ENCODE measurements around the gene THBS4.

The THBS4 gene

GRCh38 chr5:80042330-80042729 lies 7.2 kb downstream of the THBS4 start:
- no peak overlapping the region for H3K4me3 ChIP-seq (ENCODE audit: low read depth, low read length)
- no peak for DNase-seq (ENCODE audit: low read depth)
- no peak for TF ChIP-seq CTCF (IDR thresholded peaks at IDR 0.05; ENCODE audit: insufficient read depth, low read depth, low read length, missing control alignments)

- H3K4me3 ChIP-seq (ENCODE audit: low read depth, low read length) = no peak overlapping the region
- DNase-seq (ENCODE audit: low read depth) = no peak
- TF ChIP-seq CTCF (IDR thresholded peaks at IDR 0.05; ENCODE audit: insufficient read depth, low read depth, low read length, missing control alignments) = no peak
Observed at GRCh38 chr5:80043187-80043586, 8.0 kb downstream of the THBS4 start.

- no peak overlapping the region for H3K4me3 ChIP-seq (ENCODE audit: low read depth, low read length)
- no peak for TF ChIP-seq CTCF (IDR thresholded peaks at IDR 0.05; ENCODE audit: insufficient read depth, low read depth, low read length, missing control alignments)
- DNase-seq (ENCODE audit: low read depth) = no peak
Observed at GRCh38 chr5:80048084-80048780, 13.1 kb downstream of the THBS4 start.

GRCh38 chr5:80052464-80052863 lies 17.3 kb downstream of the THBS4 start:
- H3K4me3 ChIP-seq (ENCODE audit: low read depth, low read length) = no peak overlapping the region
- TF ChIP-seq CTCF (IDR thresholded peaks at IDR 0.05; ENCODE audit: insufficient read depth, low read depth, low read length, missing control alignments) = no peak
- no peak for DNase-seq (ENCODE audit: low read depth)

- no peak for TF ChIP-seq CTCF (IDR thresholded peaks at IDR 0.05; ENCODE audit: insufficient read depth, low read depth, low read length, missing control alignments)
- peak; percentile 13 for DNase-seq (ENCODE audit: low read depth)
- no peak overlapping the region for H3K4me3 ChIP-seq (ENCODE audit: low read depth, low read length)
Observed at GRCh38 chr5:80054682-80055081, 19.5 kb downstream of the THBS4 start.

- TF ChIP-seq CTCF (IDR thresholded peaks at IDR 0.05; ENCODE audit: insufficient read depth, low read depth, low read length, missing control alignments) = no peak
- no peak overlapping the region for H3K4me3 ChIP-seq (ENCODE audit: low read depth, low read length)
- DNase-seq (ENCODE audit: low read depth) = no peak
Observed at GRCh38 chr5:80055491-80056170, 20.5 kb downstream of the THBS4 start.

Data from GM12865 (cell line).